Sigmoid colon (tissue), 7 donors: ENCODE results near the gene MON1B. TPM values are rescaled to one million over a fixed set of nuclear protein-coding genes. Genes with fewer than 3 reads are reported as not detected.
"Not testable (repeated sequence)": the region's sequence is repeated elsewhere in the genome, so short reads cannot be mapped to it uniquely, and the experiment has no call there.

Experiments
- DNase-seq: peaks from one replicate; pipeline ENCODE4 v3.0.0-alpha.2; 2019
- H3K27ac ChIP-seq, 4 donors: fragments of 200-600 bp; sonication (generic); one replicate each; pipeline ENCODE4 v1.5.1; 2016 to 2019; ENCODE audit warnings: mild to moderate bottlenecking in 1 of 4
- H3K27me3 ChIP-seq, 3 donors: fragments of 200-600 bp; sonication (generic); one replicate each; pipeline ENCODE4 v1.5.1; 2019; ENCODE audit warnings: mild to moderate bottlenecking in 1 of 3
- H3K36me3 ChIP-seq, 4 donors: fragments of 200-600 bp; sonication (generic); one replicate each; pipeline ENCODE4 v1.5.1; 2016 to 2019
- H3K4me1 ChIP-seq, 4 donors: fragments of 200-600 bp; sonication (generic); one replicate each; pipeline ENCODE4 v1.5.1; 2017 to 2019
- H3K4me3 ChIP-seq, 4 donors: fragments of 200-600 bp; sonication (generic); one replicate each; pipeline ENCODE4 v1.5.1; 2017 to 2019; ENCODE audit warnings: mild to moderate bottlenecking in 2 of 4, moderate library complexity in 1 of 4
- H3K9me3 ChIP-seq, 4 donors: fragments of 200-600 bp in 3 of 4; sonication (generic) in 3 of 4; one replicate each; pipeline versions ENCODE4 v1.5.1 to v1.6.1; 2013 to 2019
- CTCF ChIP-seq, 4 experiments: fragments of 450-650 bp in 3 of 4; fragments of 200-600 bp in 1 of 4; IDR thresholded peaks; one replicate each; pipeline ENCODE4 v1.5.1; 2016 to 2019; ENCODE audit warnings: antibody characterized with exemption in 4 of 4, mild to moderate bottlenecking in 3 of 4, moderate library complexity in 2 of 4
- EP300 ChIP-seq, 4 donors: sonication (generic); formaldehyde crosslinking; IDR thresholded peaks; one replicate each; pipeline ENCODE4 v1.6.1; 2017; ENCODE audit warnings: antibody characterized with exemption in 4 of 4
- POLR2A ChIP-seq, 2 donors: fragments of 450-650 bp; IDR thresholded peaks; one replicate each; pipeline ENCODE4 v1.6.1; 2016; ENCODE audit warnings: antibody characterized with exemption in 2 of 2, mild to moderate bottlenecking in 2 of 2, moderate library complexity in 2 of 2
- POLR2AphosphoS5 ChIP-seq, 4 donors: sonication (generic); formaldehyde crosslinking; IDR thresholded peaks; one replicate each; pipeline ENCODE4 v1.6.1; 2017; ENCODE audit warnings: antibody characterized with exemption in 4 of 4
- WGBS, 2 donors: extraction: QIAGEN DNeasy Blood & Tissue Kit; methylation state at CpG; one replicate each; pipeline ENCODE4 v1.1.7; 2013; 5-methylcytosine and 5-hydroxymethylcytosine counted together
- intact Hi-C: fragments of 100-400 bp; cut with DNase I; formaldehyde crosslinking; loops from one replicate; pipeline ENCODE4 v1.15.1; 2023
- polyA plus RNA-seq, 3 donors: library from polyadenylated mRNA; stranded (reverse); fragments of 200-250 nt; gene quantifications; one replicate each; pipeline ENCODE4 v1.2.3, GENCODE V29; 2013
- total RNA-seq, 4 donors: library from RNA; depleted of rRNA; stranded (reverse); fragments of >200 nt; gene quantifications; one replicate each; pipeline ENCODE4 v1.1.0, GENCODE V29; 2016
- donor health status: healthy with polysubstance abuse.
- donor health status: Bipolar disorder and iron deficiency.
- donor health status: healthy.

Gene MON1B
- total and polyA plus RNA-seq, 7 donors, result 12.0 to 38.6 (median 13.9) TPM

- TF ChIP-seq POLR2A (IDR thresholded peaks at IDR 0.05) (no peak), POLR2AphosphoS5 (IDR thresholded peaks at IDR 0.05) (no peak), CTCF (IDR thresholded peaks at IDR 0.05) (no peak), EP300 (IDR thresholded peaks at IDR 0.05) (no peak)
- 80 to 85% methylated on average over 2 of the region's 2 CpGs for WGBS, 2 donors
- intact Hi-C loops, result no loop called here
- Histone ChIP-seq H3K4me1 (no peaks in the 10 kb centered on the region), H3K36me3 (no peaks in the 10 kb centered on the region), H3K4me3 (no peak overlapping the region), H3K27me3 (peaks cover 0 to 9% (median 4%) of the 10 kb centered on the region in 3 donors), H3K27ac (no peak overlapping the region), H3K9me3 (no peaks in the 10 kb centered on the region)
- DNase-seq, result no peak
Observed at GRCh38 chr16:77165006-77165405, 26.0 kb upstream of the MON1B start.

- DNase-seq, H3K4me1 ChIP-seq, H3K9me3 ChIP-seq, H3K36me3 ChIP-seq, H3K27ac ChIP-seq, intact Hi-C loops, H3K4me3 ChIP-seq: not testable (repeated sequence)
- WGBS, 2 donors, result 82 to 84% methylated on average over 9 of the region's 9 CpGs
- H3K27me3 ChIP-seq, result peaks cover 0 to 16% (median 8%) of the 10 kb centered on the region in 3 donors
Observed at GRCh38 chr16:77165536-77166236, 25.3 kb upstream of the MON1B start.

- TF ChIP-seq POLR2A (IDR thresholded peaks at IDR 0.05), result no peak
- TF ChIP-seq POLR2AphosphoS5 (IDR thresholded peaks at IDR 0.05), result no peak
- no peak for TF ChIP-seq CTCF (IDR thresholded peaks at IDR 0.05)
- no peak for TF ChIP-seq EP300 (IDR thresholded peaks at IDR 0.05)
- H3K36me3 ChIP-seq, result no peaks in the 10 kb centered on the region
- H3K9me3 ChIP-seq, result no peaks in the 10 kb centered on the region
- no peak for DNase-seq
- intact Hi-C loops, result no loop called here
- no peak overlapping the region for H3K27ac ChIP-seq
- H3K4me3 ChIP-seq, result no peak overlapping the region
- H3K27me3 ChIP-seq, result peaks cover 0 to 19% (median 8%) of the 10 kb centered on the region in 3 donors
- H3K4me1 ChIP-seq, result no peaks in the 10 kb centered on the region
- WGBS, 2 donors, result 61 to 73% methylated on average over 2 of the region's 2 CpGs
Observed at GRCh38 chr16:77166726-77167125, 24.3 kb upstream of the MON1B start.

GRCh38 chr16:77168901-77169300 is 22.1 kb upstream of the MON1B start:
- TF ChIP-seq EP300 (IDR thresholded peaks at IDR 0.05) (no peak), POLR2AphosphoS5 (IDR thresholded peaks at IDR 0.05) (no peak), CTCF (IDR thresholded peaks at IDR 0.05) (no peak), POLR2A (IDR thresholded peaks at IDR 0.05) (no peak)

GRCh38 chr16:77169650-77170236 is 21.2 kb upstream of the MON1B start:
- Histone ChIP-seq H3K9me3 (no peaks in the 10 kb centered on the region), H3K4me3 (no peak overlapping the region), H3K27ac (no peak overlapping the region), H3K36me3 (no peaks in the 10 kb centered on the region), H3K27me3 (peaks cover 0 to 19% (median 8%) of the 10 kb centered on the region in 3 donors), H3K4me1 (no peaks in the 10 kb centered on the region)
- TF ChIP-seq POLR2AphosphoS5 (IDR thresholded peaks at IDR 0.05) (no peak), CTCF (IDR thresholded peaks at IDR 0.05) (peak in 1 of 4 experiments; percentile 15)
- no peak for DNase-seq
- WGBS, 2 donors, result 14 to 18% methylated on average over 6 of the region's 6 CpGs
- intact Hi-C loops, result no loop called here

More at GRCh38 chr16:77168901-77169300, 22.1 kb upstream of the MON1B start:
- Histone ChIP-seq H3K9me3 (no peaks in the 10 kb centered on the region), H3K36me3 (no peaks in the 10 kb centered on the region), H3K27ac (no peak overlapping the region), H3K27me3 (peaks cover 0 to 19% (median 8%) of the 10 kb centered on the region in 3 donors), H3K4me3 (no peak overlapping the region), H3K4me1 (no peaks in the 10 kb centered on the region)
- WGBS, 2 donors, result 32 to 56% methylated on average over 4 of the region's 4 CpGs
- no peak for DNase-seq
- intact Hi-C loops, result no loop called here
